Sigmoid colon (tissue), 4 donors: Measurements from ENCODE around the gene RPL37A.

Experiments used
- EP300 ChIP-seq, 4 donors: sonication (generic); formaldehyde crosslinking; IDR thresholded peaks; one replicate each; pipeline ENCODE4 v1.6.1; 2017; ENCODE audit warnings: antibody characterized with exemption in 4 of 4
- POLR2A ChIP-seq, 2 donors: fragments of 450-650 bp; IDR thresholded peaks; one replicate each; pipeline ENCODE4 v1.6.1; 2016; ENCODE audit warnings: antibody characterized with exemption in 2 of 2, mild to moderate bottlenecking in 2 of 2, moderate library complexity in 2 of 2
- POLR2AphosphoS5 ChIP-seq, 4 donors: sonication (generic); formaldehyde crosslinking; IDR thresholded peaks; one replicate each; pipeline ENCODE4 v1.6.1; 2017; ENCODE audit warnings: antibody characterized with exemption in 4 of 4
- TF ChIP-seq, protein P1 (sequence below), 4 experiments: fragments of 450-650 bp in 3 of 4; fragments of 200-600 bp in 1 of 4; IDR thresholded peaks; one replicate each; pipeline ENCODE4 v1.5.1; 2016 to 2019; ENCODE audit warnings: antibody characterized with exemption in 4 of 4, mild to moderate bottlenecking in 3 of 4, moderate library complexity in 2 of 4

DNA sequence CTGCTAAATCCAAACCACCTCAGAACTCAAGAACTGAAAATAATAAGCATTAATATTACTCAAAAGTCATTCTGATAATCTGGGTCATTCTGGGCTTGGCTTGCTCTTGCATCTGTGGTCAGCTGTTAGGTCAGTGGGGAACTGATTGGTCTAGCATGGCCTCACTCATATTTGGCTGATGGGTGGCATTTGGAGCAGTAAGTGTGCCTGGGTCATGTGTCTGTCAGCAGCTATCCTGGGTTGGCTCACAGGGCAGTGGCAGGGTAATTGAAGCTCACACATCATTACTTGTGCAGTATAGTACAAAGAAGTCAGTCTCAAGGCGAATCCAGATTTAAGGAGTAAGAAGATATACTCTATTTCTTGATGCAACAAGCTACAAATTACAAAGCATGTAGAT lies 9.6 kb downstream of the RPL37A start:
- no peak for TF ChIP-seq EP300 (IDR thresholded peaks at IDR 0.05)
- no peak for TF ChIP-seq POLR2A (IDR thresholded peaks at IDR 0.05)
- TF ChIP-seq, protein P1, sequence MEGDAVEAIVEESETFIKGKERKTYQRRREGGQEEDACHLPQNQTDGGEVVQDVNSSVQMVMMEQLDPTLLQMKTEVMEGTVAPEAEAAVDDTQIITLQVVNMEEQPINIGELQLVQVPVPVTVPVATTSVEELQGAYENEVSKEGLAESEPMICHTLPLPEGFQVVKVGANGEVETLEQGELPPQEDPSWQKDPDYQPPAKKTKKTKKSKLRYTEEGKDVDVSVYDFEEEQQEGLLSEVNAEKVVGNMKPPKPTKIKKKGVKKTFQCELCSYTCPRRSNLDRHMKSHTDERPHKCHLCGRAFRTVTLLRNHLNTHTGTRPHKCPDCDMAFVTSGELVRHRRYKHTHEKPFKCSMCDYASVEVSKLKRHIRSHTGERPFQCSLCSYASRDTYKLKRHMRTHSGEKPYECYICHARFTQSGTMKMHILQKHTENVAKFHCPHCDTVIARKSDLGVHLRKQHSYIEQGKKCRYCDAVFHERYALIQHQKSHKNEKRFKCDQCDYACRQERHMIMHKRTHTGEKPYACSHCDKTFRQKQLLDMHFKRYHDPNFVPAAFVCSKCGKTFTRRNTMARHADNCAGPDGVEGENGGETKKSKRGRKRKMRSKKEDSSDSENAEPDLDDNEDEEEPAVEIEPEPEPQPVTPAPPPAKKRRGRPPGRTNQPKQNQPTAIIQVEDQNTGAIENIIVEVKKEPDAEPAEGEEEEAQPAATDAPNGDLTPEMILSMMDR (IDR thresholded peaks at IDR 0.05): no peak
- TF ChIP-seq POLR2AphosphoS5 (IDR thresholded peaks at IDR 0.05): no peak
